HEK293T (cell line): ENCODE measurements around the gene KAT2B.

Source experiments
- ARNT ChIP-seq: fragments of 450-650 bp; IDR thresholded peaks from 2 replicates; pipeline ENCODE4 v1.6.1; 2017; ENCODE audit warnings: mild to moderate bottlenecking
- CTBP1 ChIP-seq: fragments of 450-650 bp; IDR thresholded peaks from 2 replicates; pipeline ENCODE4 v1.6.1; 2016; ENCODE audit warnings: borderline replicate concordance
- ELF4 ChIP-seq: fragments of 450-650 bp; IDR thresholded peaks from 2 replicates; pipeline ENCODE4 v1.6.1; 2017; ENCODE audit warnings: antibody characterized with exemption
- FOXA1 ChIP-seq: fragments of 450-650 bp; IDR thresholded peaks from 2 replicates; pipeline ENCODE4 v1.6.1; 2016; ENCODE audit warnings: mild to moderate bottlenecking
- FOXM1 ChIP-seq: fragments of 450-650 bp; IDR thresholded peaks from 2 replicates; pipeline ENCODE4 v1.6.1; 2017; ENCODE audit warnings: mild to moderate bottlenecking, borderline replicate concordance
- HDGF ChIP-seq: fragments of 450-650 bp; IDR thresholded peaks from 2 replicates; pipeline ENCODE4 v1.6.1; 2017; ENCODE audit warnings: antibody characterized with exemption, borderline replicate concordance
- L3MBTL2 ChIP-seq: fragments of 450-650 bp; conservative IDR thresholded peaks from 2 replicates; pipeline ENCODE4 v1.6.1; 2016; ENCODE audit warnings: mild to moderate bottlenecking
- LEF1 ChIP-seq: fragments of 450-650 bp; IDR thresholded peaks from 2 replicates; pipeline ENCODE4 v1.6.1; 2017; ENCODE audit warnings: mild to moderate bottlenecking, borderline replicate concordance
- SP1 ChIP-seq: fragments of 450-650 bp; IDR thresholded peaks from 2 replicates; pipeline ENCODE4 v1.6.1; 2017
- SUZ12 ChIP-seq: fragments of 450-650 bp; IDR thresholded peaks from 2 replicates; pipeline ENCODE4 v1.6.1; 2016; ENCODE audit warnings: mild to moderate bottlenecking
- TARDBP ChIP-seq: fragments of 450-650 bp; IDR thresholded peaks from 2 replicates; pipeline ENCODE4 v1.6.1; 2016
- ZNF384 ChIP-seq: fragments of 450-650 bp; IDR thresholded peaks from 2 replicates; pipeline ENCODE4 v1.6.1; 2016
- TF ChIP-seq, protein P1 (sequence below): fragments of 450-650 bp; IDR thresholded peaks from 2 replicates; pipeline ENCODE4 v1.6.1; 2016

DNA sequence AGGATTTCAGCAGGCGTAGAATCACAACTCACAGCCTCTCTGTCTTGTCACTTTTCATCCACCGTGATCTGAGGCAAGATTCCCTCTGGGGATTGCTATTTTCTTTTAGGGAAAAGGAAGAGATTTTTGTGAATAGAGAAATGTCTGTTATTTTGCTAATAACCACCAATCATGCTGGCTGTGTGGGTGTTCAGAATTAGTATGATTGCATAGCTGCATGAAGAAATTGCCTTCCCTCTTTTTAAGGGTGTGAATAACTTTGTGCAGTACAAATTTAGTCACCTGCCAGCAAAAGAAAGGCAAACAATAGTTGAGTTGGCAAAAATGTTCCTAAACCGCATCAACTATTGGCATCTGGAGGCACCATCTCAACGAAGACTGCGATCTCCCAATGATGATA, 60.8 kb downstream of the KAT2B start:
- TF ChIP-seq SUZ12 (no peak), ZNF384 (no peak), HDGF (no peak), SP1 (no peak), ARNT (no peak), FOXM1 (no peak), L3MBTL2 (no peak), FOXA1 (no peak), TARDBP (no peak), LEF1 (no peak), CTBP1 (no peak), ELF4 (no peak)
- TF ChIP-seq, protein P1, sequence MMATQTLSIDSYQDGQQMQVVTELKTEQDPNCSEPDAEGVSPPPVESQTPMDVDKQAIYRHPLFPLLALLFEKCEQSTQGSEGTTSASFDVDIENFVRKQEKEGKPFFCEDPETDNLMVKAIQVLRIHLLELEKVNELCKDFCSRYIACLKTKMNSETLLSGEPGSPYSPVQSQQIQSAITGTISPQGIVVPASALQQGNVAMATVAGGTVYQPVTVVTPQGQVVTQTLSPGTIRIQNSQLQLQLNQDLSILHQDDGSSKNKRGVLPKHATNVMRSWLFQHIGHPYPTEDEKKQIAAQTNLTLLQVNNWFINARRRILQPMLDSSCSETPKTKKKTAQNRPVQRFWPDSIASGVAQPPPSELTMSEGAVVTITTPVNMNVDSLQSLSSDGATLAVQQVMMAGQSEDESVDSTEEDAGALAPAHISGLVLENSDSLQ = no peak
